HG02885 (cell line): ENCODE results near the gene CELSR1.

Experiments used
- ATAC-seq: cut with Tn5 transposase; IDR thresholded peaks from one replicate; pipeline ENCODE4 v1.9.1; 2021; ENCODE audit warnings: mild to moderate bottlenecking; ENCODE audit not compliant: unreplicated experiment, poor library complexity

The CELSR1 gene

DNA sequence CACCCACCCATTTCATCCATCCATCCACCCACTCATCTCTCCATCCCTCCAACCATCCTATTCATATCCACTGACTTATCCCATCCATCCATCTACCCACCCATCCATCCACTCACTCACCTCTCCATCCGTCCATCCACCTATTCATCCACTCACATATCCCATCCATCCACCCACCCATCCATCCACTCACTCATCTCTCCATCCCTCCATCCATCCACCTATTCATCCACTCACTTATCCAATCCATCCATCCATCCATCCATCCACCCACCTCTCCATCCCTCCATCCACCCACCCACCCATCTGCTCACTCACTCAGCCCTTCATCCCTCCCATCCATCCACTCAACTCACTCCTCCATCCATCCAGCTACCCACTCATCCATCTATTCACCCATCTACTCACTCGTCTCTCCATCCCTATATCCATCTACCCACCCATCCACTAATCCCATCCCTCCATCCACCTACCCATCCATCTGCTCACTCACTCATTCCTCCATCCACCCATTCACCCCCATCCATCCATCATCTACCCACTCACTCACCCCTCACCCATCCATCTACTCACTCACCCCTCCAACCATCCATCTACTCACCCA, 165.7 kb downstream of the CELSR1 start:
- no peak for ATAC-seq

- no peak for ATAC-seq
Measured at GRCh38 chr22:46370584-46371291, 166.7 kb downstream of the CELSR1 start.

- ATAC-seq = no peak
Measured at GRCh38 chr22:46369716-46370583, 167.5 kb downstream of the CELSR1 start.

DNA sequence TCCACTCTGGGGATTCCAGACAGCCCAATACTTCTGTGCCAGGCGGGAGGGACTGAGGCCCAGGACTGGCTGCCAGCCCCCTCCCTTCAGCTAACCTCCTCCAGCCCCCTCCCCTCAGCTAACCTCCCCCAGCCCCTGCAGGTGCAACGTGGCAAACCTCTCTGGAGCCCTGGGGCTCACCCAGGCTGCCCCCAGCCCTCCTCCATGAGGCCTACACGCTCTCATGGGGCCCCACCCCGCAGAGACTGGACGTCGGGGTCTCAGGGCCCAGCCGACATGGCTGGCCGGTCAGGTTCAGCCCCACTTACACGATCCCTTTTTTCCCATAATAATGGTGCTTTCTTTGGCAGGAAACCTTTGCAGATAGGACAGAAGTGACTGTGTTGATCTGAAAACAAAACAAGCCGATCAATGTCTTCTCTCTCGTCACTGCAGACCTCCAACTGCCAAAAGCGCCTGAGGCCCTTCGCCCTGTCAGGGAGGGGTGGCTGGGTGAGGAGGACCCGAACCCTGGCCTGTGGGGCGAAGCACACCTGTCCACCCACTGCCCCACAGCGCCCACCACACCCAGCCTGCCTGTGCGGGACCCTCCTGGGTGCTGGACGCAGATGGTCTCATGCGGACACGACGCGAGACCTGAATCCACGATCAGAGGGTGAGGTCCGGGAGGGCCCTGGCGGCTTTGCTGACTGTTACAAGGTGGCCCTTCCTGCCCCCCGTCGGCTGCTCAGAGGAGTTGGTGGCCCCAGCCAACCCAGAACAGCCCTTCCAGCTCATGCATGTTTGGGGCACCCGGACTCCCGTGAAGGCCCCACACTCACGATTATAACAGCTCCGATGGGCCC, 168.3 kb downstream of the CELSR1 start:
- no peak for ATAC-seq

DNA sequence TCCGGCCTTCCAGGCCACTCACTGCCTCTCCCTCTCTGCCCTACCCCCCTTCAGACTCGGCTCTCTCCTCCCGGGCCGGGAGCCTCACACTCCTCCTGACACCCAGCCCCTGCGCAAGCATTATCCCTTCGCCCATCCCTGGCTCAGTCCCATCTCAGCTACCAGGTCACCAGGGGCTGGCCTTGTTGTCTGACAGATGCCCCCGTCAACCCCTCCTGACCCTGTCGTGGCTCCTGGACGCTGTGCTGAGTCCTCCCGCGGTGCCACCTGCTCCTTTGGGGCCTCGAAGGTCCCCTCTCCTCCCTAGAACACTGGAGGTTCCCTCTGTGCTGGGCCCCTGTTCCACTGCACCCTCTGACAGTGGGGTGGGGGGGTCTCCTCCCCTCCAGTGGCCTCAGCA, 169.0 kb downstream of the CELSR1 start:
- no peak for ATAC-seq

DNA sequence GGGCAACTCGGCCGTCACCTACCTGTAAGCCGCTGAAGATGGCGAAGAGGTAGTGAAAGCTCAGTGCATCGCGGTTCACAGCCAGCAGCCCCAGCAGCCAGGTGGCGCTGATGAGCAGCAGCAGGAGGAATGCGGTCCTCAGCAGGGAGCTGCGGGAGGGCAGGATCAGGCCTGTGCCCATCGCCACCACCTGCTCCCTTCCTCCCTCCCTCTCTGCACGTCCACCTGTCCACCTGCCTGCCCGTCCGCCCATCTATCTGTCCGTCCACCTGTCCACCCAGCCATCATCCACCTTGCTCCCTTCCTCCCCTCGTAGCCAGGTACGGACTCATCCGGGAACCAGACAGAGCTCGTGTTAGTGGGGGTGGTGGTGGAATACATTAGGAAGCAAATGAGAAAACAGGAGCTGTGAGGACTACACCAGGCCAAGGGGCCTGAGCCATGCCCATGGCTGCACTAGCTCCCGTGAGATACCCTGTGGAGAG, 169.7 kb downstream of the CELSR1 start:
- ATAC-seq = no peak

GRCh38 chr22:46366801-46367706, 170.4 kb downstream of the CELSR1 start:
- no peak for ATAC-seq

DNA sequence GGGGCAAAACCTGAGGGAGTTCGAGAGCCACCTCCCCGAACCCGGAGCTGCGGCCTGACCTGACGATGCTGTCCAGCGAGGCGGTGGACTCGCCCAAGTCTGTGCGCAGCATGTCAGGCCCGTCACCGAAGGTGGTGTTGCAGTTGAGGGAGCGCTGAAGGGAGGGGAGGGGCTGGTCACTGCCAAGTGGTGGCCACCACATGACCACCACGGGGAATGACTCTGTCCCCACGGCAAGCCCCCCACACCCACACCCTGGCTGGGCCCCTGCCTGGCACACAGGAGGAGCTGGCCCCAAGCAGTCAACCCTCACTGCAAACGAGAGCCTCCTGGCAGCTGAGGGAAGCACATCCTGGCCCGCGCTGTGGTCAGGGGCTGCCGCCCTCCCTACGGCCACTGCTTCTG, 171.1 kb downstream of the CELSR1 start:
- no peak for ATAC-seq

GRCh38 chr22:46365166-46365624, 172.2 kb downstream of the CELSR1 start:
- ATAC-seq = no peak

DNA sequence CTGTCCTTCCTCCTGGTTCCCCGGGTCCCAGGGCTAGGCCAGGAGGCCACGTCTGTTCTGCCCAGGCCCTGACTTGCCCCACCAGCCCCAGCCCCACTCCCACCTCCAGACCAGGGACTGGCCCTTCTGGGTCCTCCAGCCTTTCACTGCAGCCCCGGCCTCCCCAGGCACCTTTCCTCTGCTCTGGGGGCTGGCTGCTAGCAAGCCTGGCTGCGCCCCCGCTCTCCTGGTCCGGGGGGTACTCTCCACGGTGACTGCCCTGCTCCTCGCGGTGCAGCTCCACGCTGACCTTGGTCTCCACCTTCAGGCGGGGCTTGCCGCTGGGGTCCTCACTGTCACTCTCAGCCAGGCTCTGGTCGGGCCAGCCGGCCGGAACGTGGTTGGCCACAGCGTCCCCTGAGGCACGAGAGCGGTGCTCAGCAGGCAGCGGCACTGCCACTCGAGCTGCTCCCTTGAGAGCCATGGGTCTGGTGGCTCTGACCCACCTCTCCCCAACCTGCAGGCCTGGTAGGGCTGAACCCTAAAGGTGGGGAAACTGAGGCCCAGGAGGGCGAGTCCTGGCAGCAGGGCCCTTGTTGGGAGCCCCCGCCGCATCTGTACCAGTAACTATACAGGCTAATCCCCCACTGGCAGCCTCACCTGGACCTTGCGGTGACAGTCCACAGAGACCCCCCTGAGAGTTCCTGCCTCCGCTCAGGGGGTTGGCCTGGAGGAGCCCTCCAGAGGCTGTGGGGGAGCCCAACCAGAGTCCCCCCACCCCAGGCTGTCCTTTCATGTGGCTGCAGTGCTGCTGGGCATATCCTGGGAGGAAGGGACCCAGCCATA, 172.9 kb downstream of the CELSR1 start:
- no peak for ATAC-seq

GRCh38 chr22:46363611-46364321, 173.7 kb downstream of the CELSR1 start:
- ATAC-seq = no peak

DNA sequence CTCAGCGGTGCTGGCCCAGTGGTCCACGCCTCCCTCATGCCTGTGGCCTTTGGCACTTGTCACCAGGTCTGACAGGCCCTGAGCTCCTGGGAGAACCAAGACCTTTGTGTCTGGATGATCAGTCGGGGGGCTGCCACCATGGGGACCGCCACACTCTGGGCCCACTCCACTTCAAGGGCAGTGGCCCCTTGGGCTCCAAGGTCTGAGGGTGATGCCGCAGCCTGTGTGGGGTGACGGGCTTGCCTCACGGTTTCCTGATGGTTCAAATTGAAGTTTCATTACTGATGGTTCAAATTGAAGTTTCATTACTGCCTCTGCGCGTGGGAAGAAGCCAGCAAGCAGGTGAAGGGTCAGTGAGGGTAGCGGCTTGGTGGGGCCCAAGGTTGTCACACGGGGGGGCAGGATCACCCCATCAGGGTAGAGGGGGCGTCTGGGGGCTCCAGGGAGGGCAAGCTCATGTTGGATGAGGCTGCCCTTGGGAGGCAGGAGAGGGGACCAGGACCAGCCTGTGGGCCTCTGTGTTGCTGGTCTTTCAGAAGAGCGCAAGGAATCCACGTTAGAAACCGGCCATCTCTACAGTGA, 174.4 kb downstream of the CELSR1 start:
- no peak for ATAC-seq

DNA sequence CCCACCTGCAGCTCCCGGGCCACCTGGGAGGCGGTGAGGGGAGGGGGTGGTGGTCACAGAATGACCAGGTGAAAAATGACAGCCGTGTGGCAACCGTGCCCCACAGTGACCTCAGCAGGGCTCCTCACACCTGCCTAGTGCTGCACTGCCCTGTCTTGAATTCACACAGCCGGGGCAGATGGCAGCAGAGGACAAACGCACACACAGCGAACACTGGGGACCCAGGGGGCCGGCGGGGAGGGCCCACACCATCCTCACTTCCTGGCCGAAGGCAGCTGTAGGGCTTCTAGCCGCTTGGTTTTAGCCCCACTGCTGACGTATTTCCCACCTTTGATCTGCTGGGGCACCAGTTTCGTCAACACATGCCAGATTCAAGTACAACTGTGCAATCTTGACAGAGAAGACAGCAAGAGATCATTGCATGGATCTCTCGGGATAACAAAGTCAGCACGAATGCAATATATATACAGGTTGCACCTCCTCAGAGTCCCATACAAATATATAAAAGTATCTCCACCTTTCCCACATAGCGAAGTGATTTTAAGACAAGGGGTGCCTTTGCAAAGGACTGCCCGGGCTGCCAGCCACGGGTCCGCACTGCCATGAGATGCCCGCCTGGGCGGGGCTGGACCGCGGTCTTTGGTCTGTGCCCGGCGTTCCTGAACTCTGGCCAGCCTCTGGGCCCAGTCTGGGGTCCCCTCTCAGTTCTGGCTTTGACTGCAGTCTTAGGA, 175.1 kb downstream of the CELSR1 start:
- ATAC-seq = no peak

DNA sequence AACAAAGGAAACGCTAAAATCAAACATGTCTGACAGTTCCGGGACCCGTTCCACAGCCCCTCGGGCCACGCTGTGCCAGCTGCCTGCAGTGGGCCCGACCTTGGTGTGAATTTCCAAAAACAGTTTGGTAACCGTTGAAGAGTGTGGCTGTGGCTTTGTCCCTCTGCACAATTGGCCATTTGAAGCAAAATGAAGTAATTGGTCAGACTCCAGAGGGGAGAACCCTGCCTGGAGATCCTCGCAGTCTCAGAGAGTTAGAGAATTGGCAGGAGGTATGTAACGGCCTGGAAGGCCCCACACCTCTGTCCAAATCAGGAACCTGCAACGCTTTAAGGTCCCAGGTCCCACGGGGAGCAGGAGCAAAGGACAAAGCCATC, 175.6 kb downstream of the CELSR1 start:
- ATAC-seq = no peak

- ATAC-seq = no peak
Measured at GRCh38 chr22:46360891-46361290, 176.5 kb downstream of the CELSR1 start.

- ATAC-seq = no peak
Measured at GRCh38 chr22:46360097-46360496, 177.3 kb downstream of the CELSR1 start.

DNA sequence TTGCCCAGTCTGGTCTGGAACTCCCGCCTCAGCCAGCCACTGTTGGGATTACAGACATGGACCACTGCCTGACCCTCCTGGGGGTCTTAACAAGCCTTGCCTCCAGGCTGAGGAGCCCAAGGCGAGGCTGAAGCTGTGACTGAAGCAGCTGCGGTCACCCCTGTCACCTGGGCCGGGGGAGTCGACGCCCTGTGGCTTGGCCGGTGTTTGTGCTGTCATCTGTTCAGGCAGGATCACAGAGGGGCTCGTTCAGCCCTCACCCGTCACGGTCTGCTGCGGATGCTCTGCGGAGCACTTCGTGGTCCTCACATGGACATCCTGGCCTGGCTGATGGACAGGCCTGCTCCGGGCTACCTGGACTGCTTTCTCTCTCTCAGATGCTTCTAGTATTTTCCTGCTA, 178.1 kb downstream of the CELSR1 start:
- no peak for ATAC-seq
